Measurements from ENCODE around the gene GAPDHS.

GAPDHS gene

DNA sequence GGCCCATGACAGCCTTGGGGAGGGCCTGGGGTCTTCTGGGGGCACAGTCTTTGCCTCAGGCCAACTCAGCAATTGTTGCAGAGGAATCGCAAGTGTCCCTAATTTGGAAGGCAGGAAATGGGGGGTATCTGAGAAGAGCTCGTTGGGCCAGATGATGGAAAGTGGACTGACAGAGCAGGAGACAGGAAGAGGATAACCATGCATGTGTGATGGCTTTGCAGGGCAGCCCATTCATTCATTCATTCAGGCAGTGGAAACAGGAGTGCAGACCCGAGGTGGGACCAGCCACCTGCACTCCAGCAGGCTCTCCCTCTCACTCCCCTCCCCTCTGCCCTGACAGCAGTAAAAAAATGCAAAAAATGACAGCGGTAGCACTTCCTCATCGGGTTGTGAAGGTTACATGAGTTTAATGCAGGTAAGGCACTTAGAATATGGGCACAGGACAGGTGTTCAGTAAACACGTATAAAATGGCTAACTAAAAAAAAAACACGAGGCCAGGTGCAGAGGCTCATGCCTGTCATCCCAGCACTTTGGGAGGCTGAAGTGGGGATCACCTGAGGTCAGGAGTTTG, 7.2 kb downstream of the GAPDHS start:
- no peak for DNase-seq

- DNase-seq: no peak
These were observed 9.0 kb downstream of the GAPDHS start for GRCh38 chr19:35542209-35542608.

- no peak for DNase-seq
These were observed 10.2 kb downstream of the GAPDHS start for GRCh38 chr19:35543280-35544109.

GRCh38 chr19:35544110-35544802, 11.0 kb downstream of the GAPDHS start:
- no peak for DNase-seq

- DNase-seq: peak; percentile 87
These were observed 12.0 kb downstream of the GAPDHS start, which contains the start of gene TMEM147 for GRCh38 chr19:35545001-35545854. Gene TMEM147 (plus strand): TSS chr19:35545626. CDS start chr19:35545740, 114 bp downstream.

GRCh38 chr19:35545855-35546381, 12.7 kb downstream of the GAPDHS start:
- DNase-seq: no peak

- no peak for DNase-seq
These were observed 13.3 kb downstream of the GAPDHS start for GRCh38 chr19:35546532-35546931.

GRCh38 chr19:35549174-35549788, 16.0 kb downstream of the GAPDHS start:
- DNase-seq: peak; percentile 67

GRCh38 chr19:35549879-35550523, 16.7 kb downstream of the GAPDHS start:
- no peak for DNase-seq

- no peak for DNase-seq
These were observed 18.0 kb downstream of the GAPDHS start for GRCh38 chr19:35551091-35551810.

DNA sequence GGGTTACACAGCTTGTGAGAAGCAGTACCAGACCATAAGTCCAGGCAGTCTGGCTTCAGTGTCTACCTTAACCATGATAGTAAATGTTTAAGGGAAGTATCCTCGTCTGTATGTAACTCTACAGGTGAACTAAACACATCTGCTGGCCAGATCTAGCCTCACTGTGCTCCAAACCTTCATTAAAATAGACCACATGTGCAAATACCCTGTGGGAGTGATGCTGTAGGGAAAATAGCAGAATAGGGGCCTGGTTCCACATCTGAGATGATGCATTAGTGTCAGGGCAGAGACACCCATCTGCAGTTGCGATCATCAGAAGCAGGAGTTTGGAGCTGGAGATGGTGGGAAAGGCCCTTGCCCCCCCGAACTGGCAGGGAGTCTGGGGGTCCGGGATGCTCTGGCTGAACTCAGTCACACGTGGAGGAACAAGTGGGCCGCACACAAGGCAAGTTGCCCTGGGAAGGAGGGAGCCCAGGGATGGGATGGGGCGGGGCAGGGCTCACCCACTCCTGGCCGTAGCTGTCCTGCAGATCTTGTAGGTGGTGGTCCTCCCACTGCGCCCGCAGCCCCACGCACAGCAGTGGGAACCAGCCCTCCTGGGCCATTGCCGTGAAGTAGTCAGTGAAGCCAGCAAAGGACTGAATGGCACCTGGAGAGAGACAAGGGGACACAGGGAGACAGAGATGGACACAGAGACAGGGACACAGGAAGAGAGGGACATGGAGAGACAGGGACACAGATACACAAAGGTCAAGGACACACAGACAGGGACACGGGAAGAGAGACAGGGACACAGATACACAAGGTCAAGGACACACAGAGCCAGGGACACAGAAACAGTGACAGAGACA, 19.5 kb downstream of the GAPDHS start:
- no peak for DNase-seq

DNA sequence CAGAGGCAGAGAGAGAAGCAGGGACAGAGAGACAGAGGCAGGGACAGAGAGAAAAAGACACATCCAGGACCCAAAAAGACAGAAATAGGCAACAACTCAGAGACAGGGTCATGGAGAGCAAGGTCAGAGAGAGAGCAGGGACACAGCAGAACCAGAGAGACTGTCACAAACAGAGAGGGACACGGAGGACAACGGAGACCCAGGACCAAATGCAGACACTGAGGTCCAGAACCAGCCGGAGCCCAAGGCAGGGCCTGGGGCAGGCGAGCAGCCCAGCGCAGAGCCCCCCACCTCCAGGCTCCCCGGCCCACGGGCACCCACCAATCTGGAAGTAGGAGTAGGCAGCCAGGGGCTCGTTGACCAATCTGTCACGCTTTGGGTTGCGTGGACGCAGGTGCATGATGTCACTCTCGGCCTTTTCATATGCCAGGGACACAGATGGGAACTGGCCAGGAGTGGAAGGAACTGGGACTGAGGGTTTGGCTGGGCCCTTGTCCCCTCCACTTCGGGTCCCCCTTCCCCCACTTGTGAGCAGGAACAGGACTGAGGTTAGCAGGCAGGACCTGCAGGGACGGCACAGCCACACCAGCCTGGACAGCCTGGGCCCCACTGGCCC, 20.2 kb downstream of the GAPDHS start:
- DNase-seq: no peak

GRCh38 chr19:35554076-35554475, 20.8 kb downstream of the GAPDHS start:
- no peak for DNase-seq

GRCh38 chr19:35555301-35556005, 22.2 kb downstream of the GAPDHS start:
- DNase-seq: peak; percentile 13

GRCh38 chr19:35556025-35556590, 22.9 kb downstream of the GAPDHS start:
- no peak for DNase-seq

DNA sequence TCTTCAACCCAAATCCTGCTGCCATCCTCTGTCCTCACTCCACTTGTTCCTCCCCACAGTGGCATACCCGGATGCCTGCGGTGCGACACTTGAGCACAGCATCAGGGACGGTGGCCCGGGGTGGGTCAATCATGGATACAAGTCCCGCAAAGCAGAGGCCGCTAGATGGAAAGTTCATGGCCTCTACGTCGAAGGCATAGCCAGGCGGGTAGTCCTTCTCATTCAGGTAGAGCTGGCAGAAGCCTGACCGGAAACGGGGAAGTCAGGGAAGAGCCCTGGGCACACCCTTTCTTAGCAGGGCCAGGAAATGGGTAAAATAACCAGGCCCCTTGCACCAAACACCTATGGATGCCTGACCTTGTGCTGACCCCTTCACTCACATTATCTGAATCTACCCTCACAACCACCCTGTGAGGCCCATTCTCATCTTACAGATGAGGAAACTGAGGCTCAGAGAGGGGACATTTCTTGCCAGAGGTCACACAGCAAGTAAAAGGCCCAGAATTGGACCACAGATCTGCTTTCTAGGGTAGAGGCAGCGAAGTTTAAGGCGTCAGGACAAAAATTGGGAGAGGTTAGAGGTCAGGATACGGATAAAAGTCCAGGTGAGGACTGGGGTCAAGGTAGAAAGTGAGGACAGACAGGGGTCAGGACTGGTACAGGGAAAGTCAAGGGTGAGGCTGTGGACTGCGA, 23.7 kb downstream of the GAPDHS start:
- DNase-seq: no peak

- peak; percentile 53 for DNase-seq
These were observed 24.5 kb downstream of the GAPDHS start for GRCh38 chr19:35557539-35558399.
